ENCODE results near the gene PRKN. TPM values are rescaled to one million over a fixed set of nuclear protein-coding genes. Genes with fewer than 3 reads are reported as not detected.
"Not testable (repeated sequence)": the region's sequence is repeated elsewhere in the genome, so short reads cannot be mapped to it uniquely, and the experiment has no call there.

PRKN gene
- total RNA-seq, 2 donors from 2014 or later, result 10.7 to 21.2 TPM

GRCh38 chr6:161313940-161314509 lies 1413.5 kb downstream of the PRKN start:
- Histone ChIP-seq H3K27me3 (replicated peaks; ENCODE audit: insufficient read depth) (no peaks in the 10 kb centered on the region), H3K27ac (no peak overlapping the region), H3K36me3 (no peaks in the 10 kb centered on the region), H3K4me3 (no peak overlapping the region), H3K9me3 (no peaks in the 10 kb centered on the region), H3K4me1 (replicated peaks) (no peaks in the 10 kb centered on the region)
- no peak for DNase-seq (ENCODE audit: low spot score)
- intact Hi-C loops (cut with DNase I), result no loop called here
- WGBS, result 87% methylated on average over 6 of the region's 6 CpGs
- TF ChIP-seq CTCF (IDR thresholded peaks at IDR 0.05) (no peak), POLR2A (IDR thresholded peaks at IDR 0.05) (no peak), POLR2AphosphoS5 (IDR thresholded peaks at IDR 0.05) (no peak)

GRCh38 chr6:161313475-161313874 lies 1414.1 kb downstream of the PRKN start:
- H3K4me3 ChIP-seq; DNase-seq (ENCODE audit: low spot score); H3K27me3 ChIP-seq (replicated peaks; ENCODE audit: insufficient read depth); intact Hi-C loops (cut with DNase I); H3K9me3 ChIP-seq; H3K4me1 ChIP-seq (replicated peaks); H3K36me3 ChIP-seq; H3K27ac ChIP-seq: not testable (repeated sequence)
- 42% methylated on average over 3 of the region's 3 CpGs for WGBS

- H3K4me3 ChIP-seq; H3K9me3 ChIP-seq; DNase-seq (ENCODE audit: low spot score); H3K36me3 ChIP-seq; H3K27ac ChIP-seq; H3K4me1 ChIP-seq (replicated peaks); H3K27me3 ChIP-seq (replicated peaks; ENCODE audit: insufficient read depth); intact Hi-C loops (cut with DNase I): not testable (repeated sequence)
- WGBS, result 86% methylated on average over 7 of the region's 7 CpGs
These were observed 1417.8 kb downstream of the PRKN start for GRCh38 chr6:161309774-161310173.

DNA sequence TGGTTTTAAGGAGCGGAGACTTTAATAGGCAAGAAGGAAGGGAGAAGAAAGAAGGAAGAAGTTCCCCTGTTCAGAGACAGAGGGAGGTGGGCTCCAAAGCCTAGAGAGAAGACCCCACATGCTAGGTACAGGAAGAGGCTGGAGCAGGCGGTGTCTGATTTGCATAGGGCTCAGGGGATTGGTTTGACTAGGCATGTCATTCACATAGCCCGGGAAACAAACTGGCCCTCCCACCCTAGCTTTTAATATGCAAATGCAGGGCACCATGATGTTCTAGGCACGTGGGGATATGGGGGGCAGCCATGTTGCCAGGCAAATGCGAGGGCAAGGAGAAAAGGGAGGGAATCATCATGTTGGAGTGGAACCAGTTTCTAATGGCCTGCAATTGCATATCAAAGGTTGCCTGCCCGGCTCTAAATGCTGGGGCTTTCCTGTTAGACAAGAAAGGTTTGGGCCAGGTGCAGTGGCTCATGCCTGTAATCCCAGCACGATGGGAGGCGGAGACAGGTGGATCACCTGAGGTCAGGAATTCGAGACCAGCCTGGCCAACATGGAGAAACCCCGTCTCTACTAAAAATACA lies 1419.4 kb downstream of the PRKN start:
- Histone ChIP-seq H3K27me3 (replicated peaks; ENCODE audit: insufficient read depth) (no peaks in the 10 kb centered on the region), H3K4me3 (no peak overlapping the region), H3K9me3 (no peaks in the 10 kb centered on the region), H3K27ac (no peak overlapping the region), H3K36me3 (no peaks in the 10 kb centered on the region), H3K4me1 (replicated peaks) (no peaks in the 10 kb centered on the region)
- DNase-seq (ENCODE audit: low spot score), result no peak
- 84% methylated on average over 10 of the region's 10 CpGs for WGBS
- intact Hi-C loops (cut with DNase I), result no loop called here
- TF ChIP-seq CTCF (IDR thresholded peaks at IDR 0.05) (no peak), POLR2AphosphoS5 (IDR thresholded peaks at IDR 0.05) (no peak), POLR2A (IDR thresholded peaks at IDR 0.05) (no peak)

DNA sequence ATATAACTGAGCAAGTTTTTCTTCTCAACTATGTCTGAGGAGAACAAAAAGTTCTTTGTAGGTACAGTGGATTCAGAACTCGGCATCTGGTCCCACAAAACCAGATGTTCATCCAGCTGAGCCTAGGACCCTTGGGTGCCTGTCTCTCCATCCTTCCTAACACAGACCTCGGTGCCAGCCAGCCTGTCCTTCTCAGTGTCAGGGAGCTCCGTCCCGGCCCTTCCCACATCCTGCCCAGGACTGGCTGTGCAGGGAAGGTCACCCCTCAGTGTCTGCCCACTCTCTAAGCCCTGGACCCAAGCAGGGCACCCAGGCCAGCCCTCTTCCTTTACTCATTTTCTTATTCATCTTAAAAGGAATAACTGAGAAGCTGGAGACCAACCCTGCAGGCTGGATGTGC lies 1421.7 kb downstream of the PRKN start:
- H3K4me3 ChIP-seq, result no peak overlapping the region
- H3K4me1 ChIP-seq (replicated peaks), result no peaks in the 10 kb centered on the region
- TF ChIP-seq POLR2AphosphoS5 (IDR thresholded peaks at IDR 0.05) (no peak), POLR2A (IDR thresholded peaks at IDR 0.05) (no peak), CTCF (IDR thresholded peaks at IDR 0.05) (no peak)
- no peak for DNase-seq (ENCODE audit: low spot score)
- H3K27me3 ChIP-seq (replicated peaks; ENCODE audit: insufficient read depth), result no peaks in the 10 kb centered on the region
- no peaks in the 10 kb centered on the region for H3K9me3 ChIP-seq
- no peaks in the 10 kb centered on the region for H3K36me3 ChIP-seq
- WGBS, result 69% methylated on average over 4 of the region's 4 CpGs
- H3K27ac ChIP-seq, result no peak overlapping the region
- intact Hi-C loops (cut with DNase I), result no loop called here

DNA sequence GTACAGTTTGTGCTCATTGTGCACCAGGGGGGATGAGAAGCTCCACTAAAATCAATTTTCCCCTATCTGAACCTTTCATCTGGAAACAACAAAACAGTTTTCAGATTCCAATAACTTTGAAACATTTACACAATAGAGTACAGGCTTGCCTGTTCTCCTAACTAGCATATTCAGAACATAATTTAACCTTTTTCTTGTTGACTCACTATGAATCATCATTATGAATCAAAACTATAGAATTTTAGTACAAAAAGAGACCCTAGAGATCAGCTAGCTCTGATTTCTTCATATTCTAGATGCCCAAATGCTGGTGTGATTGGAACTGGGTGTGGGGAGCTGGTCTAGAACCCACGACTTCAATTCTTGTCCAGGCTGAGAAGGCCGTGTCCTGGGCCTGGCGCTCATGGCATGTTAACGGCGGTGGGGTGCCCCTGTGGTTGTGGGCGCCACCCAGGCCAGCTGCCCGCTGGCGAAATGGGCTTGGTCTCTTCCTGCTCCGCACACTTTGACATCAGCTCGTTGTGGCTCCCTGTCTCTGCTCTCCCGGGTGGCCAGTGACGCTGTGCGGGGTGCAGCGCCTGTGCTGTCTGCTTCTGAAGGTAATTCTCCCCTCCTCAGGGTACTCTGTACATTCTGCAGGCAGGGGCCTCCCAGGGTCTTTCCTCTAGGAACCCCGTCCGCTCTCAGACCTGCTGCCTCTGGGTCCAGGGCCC lies 1423.8 kb downstream of the PRKN start:
- TF ChIP-seq POLR2A (IDR thresholded peaks at IDR 0.05), result no peak
- TF ChIP-seq POLR2AphosphoS5 (IDR thresholded peaks at IDR 0.05), result no peak
- TF ChIP-seq CTCF (IDR thresholded peaks at IDR 0.05), result no peak
- no peak overlapping the region for H3K4me3 ChIP-seq
- H3K4me1 ChIP-seq (replicated peaks), result no peaks in the 10 kb centered on the region
- WGBS, result 96% methylated on average over 15 of the region's 16 CpGs
- no peaks in the 10 kb centered on the region for H3K9me3 ChIP-seq
- H3K36me3 ChIP-seq, result no peaks in the 10 kb centered on the region
- H3K27me3 ChIP-seq (replicated peaks; ENCODE audit: insufficient read depth), result no peaks in the 10 kb centered on the region
- no peak overlapping the region for H3K27ac ChIP-seq
- no peak for DNase-seq (ENCODE audit: low spot score)
- intact Hi-C loops (cut with DNase I), result no loop called here
